Gastrocnemius medialis (tissue), 4 donors: ENCODE results near the gene LRRK1.

Experiments
- POLR2A ChIP-seq, 2 donors: fragments of 450-650 bp; IDR thresholded peaks; one replicate each; pipeline ENCODE4 v1.6.1; 2017; ENCODE audit warnings: antibody characterized with exemption in 2 of 2, mild to moderate bottlenecking in 2 of 2, moderate library complexity in 2 of 2
- TF ChIP-seq, protein P1 (sequence below), 5 experiments: fragments of 450-650 bp in 3 of 5; fragments of 200-600 bp in 2 of 5; sonication (generic) in 2 of 5; IDR thresholded peaks in 4 of 5; conservative IDR thresholded peaks in 1 of 5; 1 replicate in 4 of 5; 2 replicates in 1 of 5; pipeline ENCODE4 v1.5.1; 2016 to 2019; ENCODE audit warnings: antibody characterized with exemption in 5 of 5, mild to moderate bottlenecking in 3 of 5, moderate library complexity in 3 of 5

DNA sequence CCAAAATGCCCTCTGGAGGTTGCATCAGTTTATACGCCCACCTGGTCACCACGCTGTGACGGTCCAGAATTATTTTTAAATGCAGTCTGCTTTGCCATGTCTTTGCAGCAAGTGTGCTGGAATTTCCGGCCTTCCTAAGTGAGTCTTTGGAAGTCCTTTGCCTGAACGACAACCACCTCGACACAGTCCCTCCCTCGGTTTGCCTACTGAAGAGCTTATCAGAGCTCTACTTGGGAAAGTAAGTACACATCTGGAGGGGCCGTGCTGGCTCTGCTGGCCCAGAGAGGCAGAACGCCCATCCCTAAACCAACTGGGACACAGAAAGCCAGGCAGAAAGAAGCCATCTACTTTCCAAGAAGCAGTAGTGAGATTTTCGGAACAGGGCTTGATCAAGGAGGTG lies 101.8 kb downstream of the LRRK1 start:
- TF ChIP-seq, protein P1, sequence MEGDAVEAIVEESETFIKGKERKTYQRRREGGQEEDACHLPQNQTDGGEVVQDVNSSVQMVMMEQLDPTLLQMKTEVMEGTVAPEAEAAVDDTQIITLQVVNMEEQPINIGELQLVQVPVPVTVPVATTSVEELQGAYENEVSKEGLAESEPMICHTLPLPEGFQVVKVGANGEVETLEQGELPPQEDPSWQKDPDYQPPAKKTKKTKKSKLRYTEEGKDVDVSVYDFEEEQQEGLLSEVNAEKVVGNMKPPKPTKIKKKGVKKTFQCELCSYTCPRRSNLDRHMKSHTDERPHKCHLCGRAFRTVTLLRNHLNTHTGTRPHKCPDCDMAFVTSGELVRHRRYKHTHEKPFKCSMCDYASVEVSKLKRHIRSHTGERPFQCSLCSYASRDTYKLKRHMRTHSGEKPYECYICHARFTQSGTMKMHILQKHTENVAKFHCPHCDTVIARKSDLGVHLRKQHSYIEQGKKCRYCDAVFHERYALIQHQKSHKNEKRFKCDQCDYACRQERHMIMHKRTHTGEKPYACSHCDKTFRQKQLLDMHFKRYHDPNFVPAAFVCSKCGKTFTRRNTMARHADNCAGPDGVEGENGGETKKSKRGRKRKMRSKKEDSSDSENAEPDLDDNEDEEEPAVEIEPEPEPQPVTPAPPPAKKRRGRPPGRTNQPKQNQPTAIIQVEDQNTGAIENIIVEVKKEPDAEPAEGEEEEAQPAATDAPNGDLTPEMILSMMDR (IDR thresholded peaks at IDR 0.05 in 4 of 5, conservative IDR thresholded peaks at IDR 0.05 in 1 of 5), result no peak
- no peak for TF ChIP-seq POLR2A (IDR thresholded peaks at IDR 0.05)
